ENCODE data around the gene ENTPD7. TPM values are rescaled to one million over a fixed set of nuclear protein-coding genes. Genes with fewer than 3 reads are reported as not detected.

ENTPD7 gene
- total RNA-seq, 2 donors from 2014 or later = 23.8 to 26.4 TPM

DNA sequence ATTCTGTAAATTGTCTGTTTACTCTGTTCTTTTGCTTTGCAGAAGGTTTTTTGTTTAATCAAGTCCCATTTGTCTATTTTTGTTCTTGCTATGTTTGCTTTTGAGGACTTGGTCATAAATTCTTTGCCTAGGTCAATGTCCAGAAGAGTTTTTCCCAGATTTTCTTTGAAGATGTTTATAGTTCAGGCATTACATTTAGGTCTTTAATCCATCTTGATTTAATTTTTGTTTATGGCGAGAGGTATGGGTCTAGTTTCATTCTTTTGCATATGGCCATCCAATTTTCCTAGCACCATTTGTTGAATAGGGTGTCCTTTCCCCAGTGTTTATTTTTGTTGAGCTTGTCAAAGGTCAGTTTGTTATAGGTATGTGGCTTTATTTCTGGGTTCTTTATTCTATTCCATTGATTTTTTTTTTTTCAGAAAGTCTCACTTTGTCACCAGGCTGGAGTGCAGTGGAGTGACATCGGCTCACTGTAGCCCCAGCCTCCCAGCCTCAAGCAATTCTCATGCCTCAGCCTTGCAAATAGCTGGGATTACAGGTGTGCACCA is 11.6 kb upstream of the ENTPD7 start:
- H3K27me3 Mint-ChIP-seq (ENCODE audit: insufficient read depth) = peaks cover 61% of the 10 kb centered on the region
- H3K27ac Mint-ChIP-seq = no peak overlapping the region
- H3K9me3 Mint-ChIP-seq = peaks cover 32% of the 10 kb centered on the region
- H3K36me3 Mint-ChIP-seq (ENCODE audit: low read depth) = no peaks in the 10 kb centered on the region
- Histone ChIP-seq H3K27ac (ENCODE audit: low read depth, low read length) (no peak overlapping the region), H3K27me3 (ENCODE audit: control insufficient read depth, insufficient read depth, low read length, poor library complexity, severe bottlenecking) (no peaks in the 10 kb centered on the region), H3K36me3 (ENCODE audit: control insufficient read depth, insufficient read depth, low read length) (no peaks in the 10 kb centered on the region), H3K9ac (ENCODE audit: extremely low read depth, low read length, poor library complexity, severe bottlenecking) (no peak overlapping the region), H3K9me3 (ENCODE audit: control insufficient read depth, low read length) (peaks cover 10% of the 10 kb centered on the region), H3K4me3 (ENCODE audit: low read length) (no peak overlapping the region), H3K4me1 (ENCODE audit: control insufficient read depth, insufficient read depth, low read length) (no peaks in the 10 kb centered on the region)
- DNase-seq = no peak
- TF ChIP-seq, protein P1, sequence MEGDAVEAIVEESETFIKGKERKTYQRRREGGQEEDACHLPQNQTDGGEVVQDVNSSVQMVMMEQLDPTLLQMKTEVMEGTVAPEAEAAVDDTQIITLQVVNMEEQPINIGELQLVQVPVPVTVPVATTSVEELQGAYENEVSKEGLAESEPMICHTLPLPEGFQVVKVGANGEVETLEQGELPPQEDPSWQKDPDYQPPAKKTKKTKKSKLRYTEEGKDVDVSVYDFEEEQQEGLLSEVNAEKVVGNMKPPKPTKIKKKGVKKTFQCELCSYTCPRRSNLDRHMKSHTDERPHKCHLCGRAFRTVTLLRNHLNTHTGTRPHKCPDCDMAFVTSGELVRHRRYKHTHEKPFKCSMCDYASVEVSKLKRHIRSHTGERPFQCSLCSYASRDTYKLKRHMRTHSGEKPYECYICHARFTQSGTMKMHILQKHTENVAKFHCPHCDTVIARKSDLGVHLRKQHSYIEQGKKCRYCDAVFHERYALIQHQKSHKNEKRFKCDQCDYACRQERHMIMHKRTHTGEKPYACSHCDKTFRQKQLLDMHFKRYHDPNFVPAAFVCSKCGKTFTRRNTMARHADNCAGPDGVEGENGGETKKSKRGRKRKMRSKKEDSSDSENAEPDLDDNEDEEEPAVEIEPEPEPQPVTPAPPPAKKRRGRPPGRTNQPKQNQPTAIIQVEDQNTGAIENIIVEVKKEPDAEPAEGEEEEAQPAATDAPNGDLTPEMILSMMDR (conservative IDR thresholded peaks at IDR 0.05) = no peak
- 93% methylated on average over 2 of the region's 2 CpGs; no CpG with 5 or more reads in 1 of the 2 experiments for WGBS, 2 experiments (ENCODE audit: insufficient coverage in 1 of 2, insufficient read length in 1 of 2)
- no peaks in the 10 kb centered on the region for H3K4me1 Mint-ChIP-seq
- no peak overlapping the region for H3K4me3 Mint-ChIP-seq

GRCh38 chr10:99648717-99649116 is 10.6 kb upstream of the ENTPD7 start:
- no peak for DNase-seq
- H3K27me3 Mint-ChIP-seq (ENCODE audit: insufficient read depth) = peaks cover 56% of the 10 kb centered on the region
- no peak overlapping the region for H3K27ac Mint-ChIP-seq
- Histone ChIP-seq H3K9me3 (ENCODE audit: control insufficient read depth, low read length) (peaks cover 10% of the 10 kb centered on the region), H3K27ac (ENCODE audit: low read depth, low read length) (no peak overlapping the region), H3K4me3 (ENCODE audit: low read length) (no peak overlapping the region), H3K36me3 (ENCODE audit: control insufficient read depth, insufficient read depth, low read length) (no peaks in the 10 kb centered on the region), H3K9ac (ENCODE audit: extremely low read depth, low read length, poor library complexity, severe bottlenecking) (no peak overlapping the region), H3K27me3 (ENCODE audit: control insufficient read depth, insufficient read depth, low read length, poor library complexity, severe bottlenecking) (no peaks in the 10 kb centered on the region), H3K4me1 (ENCODE audit: control insufficient read depth, insufficient read depth, low read length) (no peaks in the 10 kb centered on the region)
- H3K4me1 Mint-ChIP-seq = no peaks in the 10 kb centered on the region
- peaks cover 32% of the 10 kb centered on the region for H3K9me3 Mint-ChIP-seq
- H3K36me3 Mint-ChIP-seq (ENCODE audit: low read depth) = no peaks in the 10 kb centered on the region
- TF ChIP-seq, protein P1 (conservative IDR thresholded peaks at IDR 0.05) = no peak
- 0% methylated on average over 1 of the region's 1 CpG; no CpG with 5 or more reads in 1 of the 2 experiments for WGBS, 2 experiments (ENCODE audit: insufficient coverage in 1 of 2, insufficient read length in 1 of 2)
- H3K4me3 Mint-ChIP-seq = no peak overlapping the region

DNA sequence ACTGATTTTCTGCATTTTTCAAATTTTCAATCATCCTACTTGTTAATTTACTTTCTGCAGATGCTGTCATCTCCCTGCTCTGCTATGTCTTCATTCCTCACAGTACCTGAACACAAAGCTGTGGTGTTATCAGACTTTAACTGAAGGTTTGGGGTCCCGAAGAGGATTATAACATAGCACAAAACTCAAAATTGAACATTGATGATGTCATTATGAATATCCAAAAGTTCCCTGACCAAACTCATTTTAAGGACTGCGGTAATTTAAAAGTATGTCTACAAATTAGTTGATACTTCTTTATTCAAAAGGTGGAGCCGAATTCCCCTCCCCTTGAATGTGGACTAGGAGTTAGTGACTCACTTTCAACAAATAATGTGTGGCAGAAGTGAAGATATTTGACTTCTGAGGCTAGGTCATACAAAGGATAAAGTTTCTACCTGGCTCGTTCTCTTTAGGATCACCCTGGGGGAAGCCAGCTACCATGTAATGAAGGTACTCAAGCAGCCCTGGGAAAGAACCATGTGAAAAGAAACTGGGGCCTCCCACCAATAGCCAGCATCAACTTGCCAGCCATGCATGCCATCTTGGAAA is 6.4 kb upstream of the ENTPD7 start:
- Mint-ChIP-seq H3K27me3 (ENCODE audit: insufficient read depth) (peaks cover 49% of the 10 kb centered on the region), H3K27ac (no peak overlapping the region), H3K4me1 (no peaks in the 10 kb centered on the region), H3K4me3 (no peak overlapping the region), H3K36me3 (ENCODE audit: low read depth) (no peaks in the 10 kb centered on the region), H3K9me3 (peaks cover 1% of the 10 kb centered on the region)
- 83 to 88% methylated on average over 2 to 4 of the region's 4 CpGs for WGBS, 2 experiments (ENCODE audit: insufficient coverage in 1 of 2, insufficient read length in 1 of 2)
- H3K4me1 ChIP-seq (ENCODE audit: control insufficient read depth, insufficient read depth, low read length) = no peaks in the 10 kb centered on the region
- no peak for DNase-seq
- no peak overlapping the region for H3K9ac ChIP-seq (ENCODE audit: extremely low read depth, low read length, poor library complexity, severe bottlenecking)
- H3K27ac ChIP-seq (ENCODE audit: low read depth, low read length) = no peak overlapping the region
- no peaks in the 10 kb centered on the region for H3K36me3 ChIP-seq (ENCODE audit: control insufficient read depth, insufficient read depth, low read length)
- TF ChIP-seq, protein P1 (conservative IDR thresholded peaks at IDR 0.05) = no peak
- H3K4me3 ChIP-seq (ENCODE audit: low read length) = no peak overlapping the region
- H3K9me3 ChIP-seq (ENCODE audit: control insufficient read depth, low read length) = no peaks in the 10 kb centered on the region
- H3K27me3 ChIP-seq (ENCODE audit: control insufficient read depth, insufficient read depth, low read length, poor library complexity, severe bottlenecking) = peaks cover 18% of the 10 kb centered on the region

Measured in endodermal cell (in vitro differentiated cells).